Prostate gland (tissue), 2 donors: ENCODE results near the gene NKD2. TPM values are rescaled to one million over a fixed set of nuclear protein-coding genes. Genes with fewer than 3 reads are reported as not detected.

Experiments
- DNase-seq: peaks from one replicate; pipeline ENCODE4 v3.0.0-alpha.2; 2019; ENCODE audit warnings: low spot score
- H3K27ac ChIP-seq, 2 donors: fragments of 200-600 bp; sonication (generic); 2 replicates each; pipeline ENCODE4 v1.5.1; 2017 to 2019
- H3K27me3 ChIP-seq: fragments of 200-600 bp; sonication (generic); replicated peaks from 2 replicates; pipeline ENCODE4 v1.5.1; 2019; ENCODE audit not compliant: insufficient read depth
- H3K36me3 ChIP-seq, 2 donors: fragments of 200-600 bp; sonication (generic); 1 replicate in 1 of 2; 2 replicates in 1 of 2; pipeline versions ENCODE4 v1.5.1 to v1.8.1; 2017 to 2019
- H3K4me1 ChIP-seq: fragments of 200-600 bp; sonication (generic); replicated peaks from 2 replicates; pipeline ENCODE4 v1.5.1; 2019
- H3K4me3 ChIP-seq, 2 donors: fragments of 200-600 bp; sonication (generic); 2 replicates each; pipeline ENCODE4 v1.5.1; 2017 to 2019
- H3K9me3 ChIP-seq: fragments of 200-600 bp; sonication (generic); 2 replicates; pipeline ENCODE4 v1.5.1; 2017
- CTCF ChIP-seq, 4 experiments: fragments of 200-600 bp in 2 of 4; fragments of 450-650 bp in 2 of 4; sonication (generic) in 2 of 4; IDR thresholded peaks; 1 replicate in 3 of 4; 2 replicates in 1 of 4; pipeline ENCODE4 v1.5.1; 2016 to 2019; ENCODE audit warnings: antibody characterized with exemption in 4 of 4, mild to moderate bottlenecking in 2 of 4, moderate library complexity in 2 of 4
- POLR2A ChIP-seq: fragments of 450-650 bp; IDR thresholded peaks from one replicate; pipeline ENCODE4 v1.6.1; 2016; ENCODE audit warnings: antibody characterized with exemption, mild to moderate bottlenecking
- POLR2AphosphoS5 ChIP-seq: sonication (generic); formaldehyde crosslinking; IDR thresholded peaks from one replicate; pipeline ENCODE4 v1.6.1; 2017; ENCODE audit warnings: antibody characterized with exemption
- WGBS: methylation state at CpG from one replicate; pipeline ENCODE4 v1.1.5; 2018; 5-methylcytosine and 5-hydroxymethylcytosine counted together
- intact Hi-C: fragments of 100-400 bp; cut with DNase I; formaldehyde crosslinking; loops from one replicate; pipeline ENCODE4 v1.14.2; 2022
- total RNA-seq, 2 donors: library from RNA; depleted of rRNA; stranded (reverse); fragments of >200 nt; gene quantifications; one replicate each; pipeline ENCODE4 v1.1.0, GENCODE V29; 2016

The NKD2 gene
- total RNA-seq, 2 donors from 2014 or later: 2.9 to 22.1 TPM

GRCh38 chr5:982377-983237 lies 26.0 kb upstream of the NKD2 start:
- H3K27ac ChIP-seq: no peak overlapping the region
- H3K9me3 ChIP-seq: no peaks in the 10 kb centered on the region

GRCh38 chr5:983238-983524 lies 25.4 kb upstream of the NKD2 start:
- H3K9me3 ChIP-seq: no peaks in the 10 kb centered on the region
- no peaks in the 10 kb centered on the region for H3K36me3 ChIP-seq
- H3K27me3 ChIP-seq: no peaks in the 10 kb centered on the region
- no peak overlapping the region for H3K4me3 ChIP-seq
- TF ChIP-seq POLR2A: no peak
- no peak for TF ChIP-seq CTCF (IDR thresholded peaks at IDR 0.05)
- no peak for TF ChIP-seq POLR2AphosphoS5
- 93% methylated on average over 7 of the region's 7 CpGs for WGBS
- no peak overlapping the region for H3K27ac ChIP-seq
- no peaks in the 10 kb centered on the region for H3K4me1 ChIP-seq
- DNase-seq: no peak
- intact Hi-C loops: no loop called here

More at GRCh38 chr5:982377-983237, 26.0 kb upstream of the NKD2 start:
- peak; percentile 3 for DNase-seq
- intact Hi-C loops: no loop called here
- Histone ChIP-seq H3K27me3 (no peaks in the 10 kb centered on the region), H3K4me3 (no peak overlapping the region), H3K4me1 (no peaks in the 10 kb centered on the region), H3K36me3 (no peaks in the 10 kb centered on the region)
- TF ChIP-seq POLR2AphosphoS5 (no peak), CTCF (IDR thresholded peaks at IDR 0.05) (no peak)
- 80% methylated on average over 27 of the region's 27 CpGs for whole genome bisulfite sequencing

GRCh38 chr5:983568-983967 lies 25.0 kb upstream of the NKD2 start:
- no peak for DNase-seq
- H3K27me3 ChIP-seq: no peaks in the 10 kb centered on the region
- no peak overlapping the region for H3K4me3 ChIP-seq
- TF ChIP-seq POLR2A (no peak), POLR2AphosphoS5 (no peak), CTCF (IDR thresholded peaks at IDR 0.05) (no peak)
- intact Hi-C loops: no loop called here
- no peaks in the 10 kb centered on the region for H3K36me3 ChIP-seq
- no peaks in the 10 kb centered on the region for H3K4me1 ChIP-seq
- no peaks in the 10 kb centered on the region for H3K9me3 ChIP-seq
- H3K27ac ChIP-seq: no peak overlapping the region

GRCh38 chr5:984774-985173 lies 23.8 kb upstream of the NKD2 start:
- H3K9me3 ChIP-seq: no peaks in the 10 kb centered on the region
- H3K36me3 ChIP-seq: no peaks in the 10 kb centered on the region
- intact Hi-C loops: no loop called here
- H3K27me3 ChIP-seq: no peaks in the 10 kb centered on the region
- H3K4me1 ChIP-seq: no peaks in the 10 kb centered on the region
- H3K27ac ChIP-seq: no peak overlapping the region
- WGBS: 98% methylated on average over 3 of the region's 3 CpGs
- no peak for DNase-seq
- no peak for TF ChIP-seq POLR2AphosphoS5
- no peak overlapping the region for H3K4me3 ChIP-seq

GRCh38 chr5:987761-988160 lies 20.8 kb upstream of the NKD2 start:
- 78% methylated on average over 2 of the region's 2 CpGs for WGBS
- TF ChIP-seq POLR2A: no peak
- Histone ChIP-seq H3K27ac (no peak overlapping the region), H3K27me3 (no peaks in the 10 kb centered on the region), H3K4me3 (no peak overlapping the region), H3K9me3 (no peaks in the 10 kb centered on the region), H3K36me3 (no peaks in the 10 kb centered on the region), H3K4me1 (no peaks in the 10 kb centered on the region)
- intact Hi-C loops: no loop called here
- no peak for DNase-seq

GRCh38 chr5:988322-988721 lies 20.3 kb upstream of the NKD2 start:
- no peaks in the 10 kb centered on the region for H3K36me3 ChIP-seq
- intact Hi-C loops: no loop called here
- WGBS: 79% methylated on average over 6 of the region's 6 CpGs
- H3K4me3 ChIP-seq: no peak overlapping the region
- H3K27me3 ChIP-seq: no peaks in the 10 kb centered on the region
- H3K4me1 ChIP-seq: no peaks in the 10 kb centered on the region
- TF ChIP-seq POLR2AphosphoS5 (no peak), POLR2A (no peak), CTCF (IDR thresholded peaks at IDR 0.05) (no peak)
- H3K27ac ChIP-seq: no peak overlapping the region
- H3K9me3 ChIP-seq: no peaks in the 10 kb centered on the region
- DNase-seq: no peak
